ENCODE measurements around the gene RNF157. TPM values are rescaled to one million over a fixed set of nuclear protein-coding genes. Genes with fewer than 3 reads are reported as not detected.
A peak's percentile ranks its signal among the peaks of the same experiment; 100 is the strongest.

Gene RNF157
- total and polyA plus RNA-seq, 2 of the 13 experiments (the other 11 are each of a cell fraction or from before 2014, with no cell fraction given) = 0.44 to 1.5 TPM

- TF ChIP-seq ZBTB10 (CRISPR knock-in tag; IDR thresholded peaks at IDR 0.05; ENCODE audit: borderline replicate concordance) (0 out of 2 replicates have a peak, but pooled peaks have one; percentile 55), GATAD2A (CRISPR knock-in tag; IDR thresholded peaks at IDR 0.05) (peak; percentile 96), TEAD3 (CRISPR knock-in tag; optimal IDR thresholded peaks at IDR 0.05; ENCODE audit: borderline replicate concordance) (peak; percentile 87), GMEB2 (CRISPR knock-in tag; IDR thresholded peaks at IDR 0.05; ENCODE audit: low read depth) (no peak), SKI (IDR thresholded peaks at IDR 0.05; ENCODE audit: partially characterized antibody) (peak; percentile 51), ZNF691 (CRISPR knock-in tag; IDR thresholded peaks at IDR 0.05; ENCODE audit: borderline replicate concordance, low read depth) (peak; percentile 89; the same call in 1 of the 2 replicates), HHEX (CRISPR knock-in tag; IDR thresholded peaks at IDR 0.05) (peak; percentile 68), MAZ (IDR thresholded peaks at IDR 0.05; ENCODE audit: borderline replicate concordance, low read depth, low read length) (no peak), MAZ (CRISPR knock-in tag; IDR thresholded peaks at IDR 0.05; ENCODE audit: low read depth) (peak; percentile 33; the same call in 1 of the 2 replicates), PHF5A (CRISPR knock-in tag; IDR thresholded peaks at IDR 0.05; ENCODE audit: low read depth, unreplicated experiment) (peak; percentile 84), CBFB (CRISPR knock-in tag; IDR thresholded peaks at IDR 0.05) (peak; percentile 87; the same call in 1 of the 2 replicates), ZKSCAN8 (CRISPR knock-in tag; IDR thresholded peaks at IDR 0.05; ENCODE audit: borderline replicate concordance) (peak; percentile 79), MZF1 (CRISPR knock-in tag; IDR thresholded peaks at IDR 0.05; ENCODE audit: borderline replicate concordance) (no peak), DZIP1 (CRISPR knock-in tag; IDR thresholded peaks at IDR 0.05) (no peak), SMARCC2 (IDR thresholded peaks at IDR 0.05) (no peak), JARID2 (CRISPR knock-in tag; IDR thresholded peaks at IDR 0.05; ENCODE audit: insufficient replicate concordance) (no peak), ZBTB26 (CRISPR knock-in tag; IDR thresholded peaks at IDR 0.05; ENCODE audit: borderline replicate concordance) (no peak; the same call in none of the 2 replicates), HDAC2 (CRISPR knock-in tag; IDR thresholded peaks at IDR 0.05) (peak; percentile 84), MTA1 (CRISPR knock-in tag; IDR thresholded peaks at IDR 0.05; ENCODE audit: borderline replicate concordance) (peak; percentile 63; the same call in 1 of the 2 replicates)
Observed at GRCh38 chr17:76252040-76252954, 12.0 kb upstream of the RNF157 start (continued).
